Breast epithelium (tissue), 3 donors: ENCODE results near the gene FAM227B.

Experiments used
- POLR2A ChIP-seq: fragments of 450-650 bp; IDR thresholded peaks from one replicate; pipeline ENCODE4 v1.6.1; 2016; ENCODE audit warnings: antibody characterized with exemption, mild to moderate bottlenecking, moderate library complexity
- POLR2AphosphoS5 ChIP-seq, 3 donors: sonication (generic); formaldehyde crosslinking; IDR thresholded peaks; one replicate each; pipeline ENCODE4 v1.6.1; 2017; ENCODE audit warnings: antibody characterized with exemption in 3 of 3
- TF ChIP-seq, protein P1 (sequence below), 3 donors: fragments of 450-650 bp; IDR thresholded peaks; one replicate each; pipeline ENCODE4 v1.5.1; 2016 to 2017; ENCODE audit warnings: antibody characterized with exemption in 3 of 3, mild to moderate bottlenecking in 3 of 3, moderate library complexity in 3 of 3

DNA sequence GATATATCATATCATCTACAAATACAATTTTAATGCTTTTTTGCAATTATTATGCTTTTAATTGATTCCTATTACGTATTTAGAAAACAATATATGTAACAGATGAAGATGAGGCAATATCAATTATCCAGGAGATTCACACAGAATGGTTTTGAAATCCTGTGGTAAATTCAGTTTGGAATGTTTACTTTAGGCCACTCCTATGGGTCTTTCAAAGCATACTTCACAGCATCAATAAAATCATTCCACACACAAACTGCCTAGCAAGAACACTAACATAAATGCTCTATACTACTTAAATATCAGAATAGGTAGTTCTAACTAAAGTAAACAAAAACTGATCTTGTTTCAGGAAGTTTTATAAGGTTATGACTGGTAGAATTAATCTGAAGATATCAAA is 90.5 kb downstream of the FAM227B start:
- TF ChIP-seq, protein P1, sequence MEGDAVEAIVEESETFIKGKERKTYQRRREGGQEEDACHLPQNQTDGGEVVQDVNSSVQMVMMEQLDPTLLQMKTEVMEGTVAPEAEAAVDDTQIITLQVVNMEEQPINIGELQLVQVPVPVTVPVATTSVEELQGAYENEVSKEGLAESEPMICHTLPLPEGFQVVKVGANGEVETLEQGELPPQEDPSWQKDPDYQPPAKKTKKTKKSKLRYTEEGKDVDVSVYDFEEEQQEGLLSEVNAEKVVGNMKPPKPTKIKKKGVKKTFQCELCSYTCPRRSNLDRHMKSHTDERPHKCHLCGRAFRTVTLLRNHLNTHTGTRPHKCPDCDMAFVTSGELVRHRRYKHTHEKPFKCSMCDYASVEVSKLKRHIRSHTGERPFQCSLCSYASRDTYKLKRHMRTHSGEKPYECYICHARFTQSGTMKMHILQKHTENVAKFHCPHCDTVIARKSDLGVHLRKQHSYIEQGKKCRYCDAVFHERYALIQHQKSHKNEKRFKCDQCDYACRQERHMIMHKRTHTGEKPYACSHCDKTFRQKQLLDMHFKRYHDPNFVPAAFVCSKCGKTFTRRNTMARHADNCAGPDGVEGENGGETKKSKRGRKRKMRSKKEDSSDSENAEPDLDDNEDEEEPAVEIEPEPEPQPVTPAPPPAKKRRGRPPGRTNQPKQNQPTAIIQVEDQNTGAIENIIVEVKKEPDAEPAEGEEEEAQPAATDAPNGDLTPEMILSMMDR (IDR thresholded peaks at IDR 0.05): no peak
- TF ChIP-seq POLR2AphosphoS5 (IDR thresholded peaks at IDR 0.05): no peak
- no peak for TF ChIP-seq POLR2A
